H1 (cell line): Measurements from ENCODE around the gene STX19. TPM values are rescaled to one million over a fixed set of nuclear protein-coding genes. Genes with fewer than 3 reads are reported as not detected.

Experiments
- CTCF ChIA-PET: fragments of 300-600 bp; sonication (Branson Sonifier 250); formaldehyde crosslinking; loops from one replicate; lab custom pipeline; 2021; ENCODE audit not compliant: partially characterized antibody; lab: Charles Lee
- POLR2A ChIA-PET: fragments of 300-600 bp; sonication (Branson Sonifier 250); formaldehyde crosslinking; loops from one replicate; lab custom pipeline; 2021; ENCODE audit warnings: inconsistent platforms; ENCODE audit not compliant: partially characterized antibody; lab: Charles Lee
- DNase-seq, 2 experiments: peaks; one replicate each; pipeline versions ENCODE4 v3.0.0 to v3.0.0-alpha.2; 2010 to 2022; ENCODE audit warnings: low spot score in 2 of 2, low read depth in 1 of 2, mixed read lengths in 1 of 2
- FAIRE-seq: peaks from 2 replicates; lab custom pipeline; 2011; peaks lifted over from hg19 to GRCh38; lab: Jason Lieb, UNC
- H2AFZ ChIP-seq: 2 replicates; pipeline ENCODE4 v1.8.1; 2012; ENCODE audit warnings: low read length, inconsistent platforms
- H2AK5ac ChIP-seq: 2 replicates; pipeline ENCODE4 v1.6.1; 2013; ENCODE audit warnings: low read depth, low read length
- H2BK120ac ChIP-seq: replicated peaks from 2 replicates; pipeline ENCODE3; 2013; ENCODE audit warnings: low read depth, low read length, inconsistent platforms
- H2BK12ac ChIP-seq: 2 replicates; pipeline ENCODE4 v1.6.1; 2013; ENCODE audit warnings: low read depth, low read length
- H2BK15ac ChIP-seq: 2 replicates; pipeline ENCODE4 v1.6.1; 2013; ENCODE audit warnings: low read length
- H2BK20ac ChIP-seq: 2 replicates; pipeline ENCODE4 v1.6.1; 2013; ENCODE audit warnings: low read length
- H2BK5ac ChIP-seq: 2 replicates; pipeline ENCODE4 v1.6.1; 2013; ENCODE audit warnings: low read depth, low read length
- H3K14ac ChIP-seq: 2 replicates; pipeline ENCODE4 v1.6.1; 2013; ENCODE audit warnings: inconsistent platforms; ENCODE audit not compliant: insufficient read length
- H3K18ac ChIP-seq: 2 replicates; pipeline ENCODE4 v1.6.1; 2013; ENCODE audit warnings: low read length; ENCODE audit errors: extremely low read depth
- H3K23ac ChIP-seq: 2 replicates; pipeline ENCODE4 v1.6.1; 2013; ENCODE audit warnings: inconsistent platforms; ENCODE audit not compliant: insufficient read length
- H3K23me2 ChIP-seq: 2 replicates; pipeline ENCODE4 v1.6.1; 2013; ENCODE audit warnings: low read depth, low read length
- H3K27ac ChIP-seq: 2 replicates; pipeline ENCODE4 v1.6.1; 2011; ENCODE audit warnings: low read depth, low read length, inconsistent platforms
- H3K27me3 ChIP-seq, 4 experiments: replicated peaks in 1 of 4; 1 replicate in 1 of 4; 2 replicates in 3 of 4; pipeline versions ENCODE4 v1.6.1 to v1.8.1; 2011 to 2013; ENCODE audit warnings: low read length in 3 of 4, mild to moderate bottlenecking in 3 of 4, inconsistent platforms in 2 of 4, mixed read lengths in 2 of 4, moderate library complexity in 1 of 4; ENCODE audit not compliant: control insufficient read depth in 3 of 4, insufficient read depth in 3 of 4; ENCODE audit errors: extremely low read depth in 1 of 4
- H3K36me3 ChIP-seq, 4 experiments: 2 replicates each; pipeline versions ENCODE4 v1.6.1 to v1.8.1; 2011 to 2013; ENCODE audit warnings: mild to moderate bottlenecking in 4 of 4, low read length in 3 of 4, moderate library complexity in 2 of 4, control low read depth in 1 of 4, inconsistent platforms in 1 of 4; ENCODE audit not compliant: insufficient read depth in 4 of 4, control insufficient read depth in 2 of 4
- H3K4ac ChIP-seq: replicated peaks from 2 replicates; pipeline ENCODE3; 2013; ENCODE audit warnings: low read length, low read depth, mixed read lengths, inconsistent platforms; ENCODE audit not compliant: insufficient read length
- H3K4me1 ChIP-seq, 4 experiments: replicated peaks in 1 of 4; 1 replicate in 1 of 4; 2 replicates in 3 of 4; pipeline versions ENCODE4 v1.6.1 to v1.8.1; 2011 to 2013; ENCODE audit warnings: low read length in 3 of 4, inconsistent platforms in 2 of 4, mixed read lengths in 1 of 4; ENCODE audit not compliant: insufficient read depth in 4 of 4, control insufficient read depth in 3 of 4
- H3K4me2 ChIP-seq, 2 experiments: 2 replicates each; pipeline versions ENCODE4 v1.6.1 to v1.8.1; 2011 to 2013; ENCODE audit warnings: low read depth in 2 of 2, low read length in 2 of 2, control low read depth in 1 of 2, inconsistent platforms in 1 of 2, mild to moderate bottlenecking in 1 of 2; ENCODE audit not compliant: insufficient read depth in 1 of 2
- H3K4me3 ChIP-seq, 4 experiments: fragments of 200-600, 300-600 bp in 1 of 4; sonication (generic), shearing (Covaris generic), sonication (Bioruptor Twin) in 1 of 4; 2 replicates each; pipeline versions ENCODE4 v1.5.1 to v1.8.1; 2011 to 2016; ENCODE audit warnings: low read length in 4 of 4, low read depth in 3 of 4, control low read depth in 2 of 4, inconsistent platforms in 2 of 4, mild to moderate bottlenecking in 2 of 4, mixed read lengths in 1 of 4, moderate library complexity in 1 of 4; ENCODE audit not compliant: insufficient read depth in 2 of 4; ENCODE audit errors: extremely low read depth in 1 of 4
- H3K56ac ChIP-seq: replicated peaks from 2 replicates; pipeline ENCODE3; 2013; ENCODE audit warnings: low read depth, mild to moderate bottlenecking, mixed read lengths, low read length, inconsistent platforms; ENCODE audit not compliant: insufficient read length
- H3K79me1 ChIP-seq: 2 replicates; pipeline ENCODE4 v1.6.1; 2013; ENCODE audit warnings: low read depth, low read length, control low read depth
- H3K79me2 ChIP-seq, 2 experiments: 2 replicates each; pipeline versions ENCODE4 v1.6.1 to v1.8.1; 2012 to 2013; ENCODE audit warnings: low read length in 2 of 2, mild to moderate bottlenecking in 2 of 2, inconsistent platforms in 1 of 2; ENCODE audit not compliant: insufficient read depth in 2 of 2, control insufficient read depth in 1 of 2
- H3K9ac ChIP-seq, 4 experiments: replicated peaks in 1 of 4; 1 replicate in 1 of 4; 2 replicates in 3 of 4; pipeline versions ENCODE4 v1.6.1 to v1.8.1; 2011 to 2013; ENCODE audit warnings: low read depth in 3 of 4, low read length in 3 of 4, control low read depth in 2 of 4, mild to moderate bottlenecking in 2 of 4, moderate library complexity in 2 of 4, inconsistent platforms in 1 of 4; ENCODE audit errors: extremely low read depth in 1 of 4
- H3K9me3 ChIP-seq, 2 experiments: 2 replicates each; pipeline versions ENCODE4 v1.6.1 to v1.8.1; 2012 to 2013; ENCODE audit warnings: mild to moderate bottlenecking in 2 of 2, moderate library complexity in 2 of 2, control low read depth in 1 of 2, inconsistent platforms in 1 of 2, low read depth in 1 of 2, low read length in 1 of 2, mixed read lengths in 1 of 2; ENCODE audit not compliant: insufficient read depth in 2 of 2
- H4K20me1 ChIP-seq, 2 experiments: replicated peaks in 1 of 2; 2 replicates each; pipeline versions ENCODE3 to v1.8.1; 2011 to 2013; ENCODE audit warnings: inconsistent platforms in 2 of 2, low read length in 2 of 2, mild to moderate bottlenecking in 1 of 2; ENCODE audit not compliant: insufficient read depth in 2 of 2, control insufficient read depth in 1 of 2
- H4K5ac ChIP-seq: 2 replicates; pipeline ENCODE4 v1.6.1; 2013; ENCODE audit warnings: low read length, low read depth, mixed read lengths, inconsistent platforms; ENCODE audit not compliant: insufficient read length
- H4K8ac ChIP-seq: 2 replicates; pipeline ENCODE4 v1.8.0; 2013; ENCODE audit warnings: mild to moderate bottlenecking, moderate library complexity, low read length, inconsistent platforms; ENCODE audit not compliant: insufficient read depth; ENCODE audit errors: extremely low read depth
- H4K91ac ChIP-seq: replicated peaks from 2 replicates; pipeline ENCODE3; 2013; ENCODE audit warnings: low read length, mixed read lengths, inconsistent platforms; ENCODE audit not compliant: insufficient read length
- CHD2 ChIP-seq: IDR thresholded peaks from 2 replicates; pipeline ENCODE4 v1.6.1; 2012; ENCODE audit warnings: low read length, improper control_type of control experiment
- E2F6 ChIP-seq: IDR thresholded peaks from 2 replicates; pipeline ENCODE4 v1.6.1; 2012; ENCODE audit warnings: inconsistent platforms
- EZH2 ChIP-seq: fragments of 200-600 bp; sonication (generic); IDR thresholded peaks from 2 replicates; pipeline ENCODE4 v1.7.1; 2012; ENCODE audit warnings: low read depth, mild to moderate bottlenecking, moderate library complexity, low read length, inconsistent platforms; ENCODE audit not compliant: severe bottlenecking
- HDAC2 ChIP-seq, 2 experiments: fragments of 300-600 bp in 1 of 2; sonication (generic) in 1 of 2; IDR thresholded peaks; 2 replicates each; pipeline ENCODE4 v1.6.1; 2011 to 2012; ENCODE audit warnings: low read depth in 2 of 2, low read length in 2 of 2, mild to moderate bottlenecking in 2 of 2, moderate library complexity in 2 of 2, borderline replicate concordance in 1 of 2, inconsistent platforms in 1 of 2
- JUND ChIP-seq: IDR thresholded peaks from 2 replicates; pipeline ENCODE4 v1.6.1; 2011; ENCODE audit warnings: mild to moderate bottlenecking, improper control_type of control experiment, low read length
- KDM4A ChIP-seq: IDR thresholded peaks from one replicate; pipeline ENCODE4 v1.7.1; 2012; ENCODE audit warnings: low read depth, mild to moderate bottlenecking, moderate library complexity, low read length, inconsistent platforms; ENCODE audit not compliant: severe bottlenecking
- SAP30 ChIP-seq: fragments of 300-600 bp; sonication (generic); IDR thresholded peaks from 2 replicates; pipeline ENCODE4 v1.7.1; 2012; ENCODE audit warnings: low read length, moderate library complexity, mild to moderate bottlenecking, inconsistent platforms; ENCODE audit not compliant: insufficient read depth, insufficient replicate concordance
- SUZ12 ChIP-seq: fragments of 200-600 bp; sonication (generic); IDR thresholded peaks from 2 replicates; pipeline ENCODE4 v1.6.1; 2012; ENCODE audit warnings: mild to moderate bottlenecking, inconsistent platforms, low read length, moderate library complexity, mixed read lengths
- WGBS, 2 experiments: shearing (Covaris generic) in 1 of 2; methylation state at CpG; one replicate each; pipeline versions ENCODE4 v1.1.6 to v1.1.7; 2013 to 2015; ENCODE audit warnings: low lambda C conversion rate in 2 of 2, mixed read lengths in 2 of 2, inconsistent platforms in 1 of 2, low coverage in 1 of 2, missing lambda C conversion rate in 1 of 2; ENCODE audit not compliant: insufficient replicate concordance in 2 of 2, insufficient coverage in 1 of 2, insufficient read length in 1 of 2; ENCODE audit errors: extremely low coverage in 1 of 2, missing lambda C conversion rate in 1 of 2; 5-methylcytosine and 5-hydroxymethylcytosine counted together
- polyA plus RNA-seq, 7 experiments: library from polyadenylated mRNA; depleted of rRNA in 3 of 7; stranded (reverse) in 5 of 7; unstranded in 2 of 7; fragments of >200 nt in 5 of 7; fragments of 200-250 nt in 2 of 7; gene quantifications; 1 replicate in 5 of 7; 2 replicates in 1 of 7; 4 replicates in 1 of 7; pipeline versions ENCODE4 v1.2.1 to v1.2.3, GENCODE V29; 2011 to 2013; ENCODE audit warnings: missing spikeins in 2 of 7, mixed read lengths in 2 of 7
- total RNA-seq: library from RNA; stranded (reverse); fragmentation: NEBNext Ultra II Directional; extraction: Animal tissue kit (Norgen Biotek cat#: 25700); gene quantifications from 2 replicates; pipeline ENCODE4 v1.2.1, GENCODE V29; 2021

STX19 gene
- total and polyA plus RNA-seq, 2 of the 8 experiments (the other 6 are each of a cell fraction or from before 2014, with no cell fraction given) = not detected

GRCh38 chr3:94046533-94046932 lies 18.1 kb upstream of the STX19 start:
- Histone ChIP-seq H2BK12ac (no peak overlapping the region), H2BK15ac (no peak overlapping the region), H3K27ac (no peak overlapping the region), H3K79me2 (no peaks in the 10 kb centered on the region), H2AFZ (no peak overlapping the region), H4K91ac (no peak overlapping the region), H4K5ac (no peak overlapping the region), H3K23me2 (no peaks in the 10 kb centered on the region), H2BK5ac (no peak overlapping the region), H3K4me3 (no peak overlapping the region), H3K36me3 (peaks cover 0 to 23% (median 3%) of the 10 kb centered on the region in 4 experiments; a peak in 3 of 8 replicates), H4K8ac (no peak overlapping the region), H3K79me1 (no peaks in the 10 kb centered on the region), H3K14ac (no peak overlapping the region), H3K4ac (no peak overlapping the region), H2BK20ac (no peak overlapping the region), H4K20me1 (no peaks in the 10 kb centered on the region), H3K56ac (no peak overlapping the region), H3K9me3 (peaks cover 0 to 14% of the 10 kb centered on the region in 2 experiments; a peak in 3 of 4 replicates), H3K4me2 (no peak overlapping the region), H3K18ac (no peak overlapping the region), H2BK120ac (no peak overlapping the region), H3K23ac (no peak overlapping the region), H2AK5ac (no peak overlapping the region), H3K27me3 (no peaks in the 10 kb centered on the region), H3K9ac (no peak overlapping the region), H3K4me1 (no peaks in the 10 kb centered on the region)
- TF ChIP-seq CHD2 (no peak), KDM4A (no peak), SAP30 (no peak), EZH2 (no peak), JUND (no peak), HDAC2 (IDR thresholded peaks at IDR 0.05; ENCODE audit: borderline replicate concordance in 1 of 2, low read depth in 2 of 2, low read length in 2 of 2) (no peak), E2F6 (no peak), SUZ12 (no peak)
- DNase-seq (no peak), FAIRE-seq (no peak)
- ChIA-PET POLR2A (no interaction called here), CTCF (no interaction called here)
- 96% methylated on average over 2 of the region's 2 CpGs; no CpG with 5 or more reads in 1 of the 2 experiments for WGBS, 2 experiments
